OCI-LY1 (cell line): Measurements from ENCODE around the gene PTPN14.

ENCODE experiments used
- EZH2 ChIP-seq: fragments of 200-600 bp; sonication (generic), shearing (Covaris generic); IDR thresholded peaks from 2 replicates; pipeline ENCODE4 v1.8.0; 2017; ENCODE audit warnings: borderline replicate concordance, mixed run types, mild to moderate bottlenecking, antibody characterized with exemption, low read length, moderate library complexity, mixed read lengths
- TF ChIP-seq, protein P1 (sequence below): fragments of 200-600 bp; sonication (generic), shearing (Covaris generic); IDR thresholded peaks from 2 replicates; pipeline ENCODE4 v1.5.1; 2017; ENCODE audit warnings: mild to moderate bottlenecking, antibody characterized with exemption, low read length, moderate library complexity, mixed read lengths

DNA sequence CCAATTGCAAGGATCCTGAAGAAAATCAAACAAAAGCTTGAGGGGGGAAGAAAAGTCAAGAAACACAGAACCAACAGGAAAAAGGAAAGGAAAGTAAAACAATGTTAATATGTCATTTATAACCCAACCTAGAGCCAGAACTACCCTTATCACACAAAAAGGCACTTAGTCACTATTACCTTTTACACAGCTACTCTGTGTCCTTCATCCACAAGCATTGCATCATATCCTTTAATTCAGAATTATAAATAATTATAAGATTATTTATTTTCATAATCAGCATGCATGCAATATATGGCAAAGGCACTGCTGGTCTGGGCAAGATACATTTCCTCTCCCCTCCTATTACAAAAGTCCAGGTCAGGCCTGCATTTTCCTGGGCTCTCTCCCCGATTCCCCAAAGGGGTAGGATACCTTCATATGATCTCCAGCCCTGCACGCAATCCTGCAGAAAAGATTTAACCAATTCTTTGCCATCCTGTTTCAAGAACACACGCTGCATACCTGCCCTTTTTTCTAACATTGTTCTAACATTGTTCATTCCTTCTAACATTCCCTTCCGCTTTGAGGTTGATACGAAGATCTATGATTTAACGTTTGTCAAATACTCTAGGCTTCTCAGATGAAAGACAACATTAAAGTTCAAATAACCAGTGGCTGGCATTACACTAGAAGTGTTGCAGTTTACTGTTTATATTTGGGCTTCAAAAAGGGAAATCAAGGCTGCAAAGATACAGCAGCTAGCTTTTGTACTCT, 4.3 kb downstream of the PTPN14 start:
- TF ChIP-seq, protein P1, sequence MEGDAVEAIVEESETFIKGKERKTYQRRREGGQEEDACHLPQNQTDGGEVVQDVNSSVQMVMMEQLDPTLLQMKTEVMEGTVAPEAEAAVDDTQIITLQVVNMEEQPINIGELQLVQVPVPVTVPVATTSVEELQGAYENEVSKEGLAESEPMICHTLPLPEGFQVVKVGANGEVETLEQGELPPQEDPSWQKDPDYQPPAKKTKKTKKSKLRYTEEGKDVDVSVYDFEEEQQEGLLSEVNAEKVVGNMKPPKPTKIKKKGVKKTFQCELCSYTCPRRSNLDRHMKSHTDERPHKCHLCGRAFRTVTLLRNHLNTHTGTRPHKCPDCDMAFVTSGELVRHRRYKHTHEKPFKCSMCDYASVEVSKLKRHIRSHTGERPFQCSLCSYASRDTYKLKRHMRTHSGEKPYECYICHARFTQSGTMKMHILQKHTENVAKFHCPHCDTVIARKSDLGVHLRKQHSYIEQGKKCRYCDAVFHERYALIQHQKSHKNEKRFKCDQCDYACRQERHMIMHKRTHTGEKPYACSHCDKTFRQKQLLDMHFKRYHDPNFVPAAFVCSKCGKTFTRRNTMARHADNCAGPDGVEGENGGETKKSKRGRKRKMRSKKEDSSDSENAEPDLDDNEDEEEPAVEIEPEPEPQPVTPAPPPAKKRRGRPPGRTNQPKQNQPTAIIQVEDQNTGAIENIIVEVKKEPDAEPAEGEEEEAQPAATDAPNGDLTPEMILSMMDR: no peak
- no peak for TF ChIP-seq EZH2
